Renal pelvis (tissue), 4 donors: ENCODE data around the gene SIL1. TPM values are rescaled to one million over a fixed set of nuclear protein-coding genes. Genes with fewer than 3 reads are reported as not detected.
"Not testable (repeated sequence)": the region's sequence is repeated elsewhere in the genome, so short reads cannot be mapped to it uniquely, and the experiment has no call there.

Source experiments
- DNase-seq: peaks from one replicate; pipeline ENCODE4 v3.0.0-alpha.2; 2013
- polyA plus RNA-seq, 3 donors: library from polyadenylated mRNA; unstranded; fragments of 120-200 nt; gene quantifications; one replicate each; pipeline ENCODE4 v1.2.1, GENCODE V29; 2013; ENCODE audit not compliant: insufficient read length in 3 of 3

Gene SIL1
- polyA plus RNA-seq, 3 donors = 40.3 to 52.1 (median 43.5) TPM

GRCh38 chr5:139038613-139039305, 159.4 kb downstream of the SIL1 start:
- DNase-seq = no peak

DNA sequence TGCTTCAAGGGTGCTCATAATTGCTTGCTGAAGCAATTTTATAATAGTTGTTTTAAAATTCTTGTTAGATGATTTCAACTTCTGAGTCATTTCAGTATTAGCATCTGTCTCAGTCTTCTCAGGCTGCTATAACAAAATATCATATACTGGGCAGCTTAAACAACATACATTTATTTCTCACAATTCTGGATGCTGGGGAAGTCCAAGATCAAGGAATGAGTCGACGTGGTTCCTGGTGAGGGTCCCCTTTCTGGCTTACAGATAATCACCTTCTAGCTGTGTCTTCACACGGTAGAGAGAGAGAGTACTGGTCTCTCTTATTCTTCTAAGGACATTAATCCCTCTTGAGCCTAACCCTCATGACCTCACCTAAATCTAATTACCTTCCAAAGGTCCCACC, 160.4 kb downstream of the SIL1 start:
- DNase-seq = no peak

GRCh38 chr5:139036332-139036731, 161.8 kb downstream of the SIL1 start:
- not testable (repeated sequence) for DNase-seq

DNA sequence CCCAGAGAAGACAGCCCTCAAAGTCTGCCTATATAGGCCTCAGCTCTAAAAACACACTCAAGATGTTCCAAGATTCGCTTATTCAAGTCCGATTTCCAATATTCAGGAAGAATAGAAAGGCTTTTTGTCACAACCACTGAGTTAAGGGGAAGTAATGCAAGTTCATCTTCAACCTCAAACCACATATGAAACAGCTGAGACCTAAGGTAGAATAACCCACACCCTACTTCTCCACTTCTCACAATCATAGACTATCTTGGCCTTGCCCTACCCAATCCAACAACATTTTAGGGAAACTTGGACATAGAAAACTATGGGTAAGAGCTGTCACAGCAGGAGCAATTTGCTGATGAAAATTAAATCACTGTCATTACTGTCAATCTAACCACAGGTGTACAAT, 171.0 kb downstream of the SIL1 start:
- no peak for DNase-seq

DNA sequence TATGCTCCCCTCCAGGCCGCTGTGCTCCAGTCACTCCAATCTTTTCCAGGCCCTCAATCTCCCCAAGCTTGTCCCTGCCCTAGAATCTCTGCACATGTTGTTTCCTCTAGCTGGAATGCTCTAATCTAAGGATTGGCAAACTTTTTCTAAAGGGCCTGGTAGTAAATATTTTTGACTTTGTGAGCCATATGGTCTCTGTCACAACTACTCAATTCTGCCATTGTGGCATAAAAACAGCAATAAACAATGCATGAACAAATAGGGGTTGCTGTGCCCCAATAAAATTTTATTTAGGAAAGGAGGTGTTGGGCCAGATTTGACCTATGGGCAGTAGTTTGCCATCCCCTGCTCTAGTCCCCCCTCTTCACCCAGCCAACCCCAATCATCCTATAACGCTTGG, 172.5 kb downstream of the SIL1 start:
- DNase-seq = no peak

- DNase-seq = no peak
These were observed 174.9 kb downstream of the SIL1 start for GRCh38 chr5:139023286-139023685.

DNA sequence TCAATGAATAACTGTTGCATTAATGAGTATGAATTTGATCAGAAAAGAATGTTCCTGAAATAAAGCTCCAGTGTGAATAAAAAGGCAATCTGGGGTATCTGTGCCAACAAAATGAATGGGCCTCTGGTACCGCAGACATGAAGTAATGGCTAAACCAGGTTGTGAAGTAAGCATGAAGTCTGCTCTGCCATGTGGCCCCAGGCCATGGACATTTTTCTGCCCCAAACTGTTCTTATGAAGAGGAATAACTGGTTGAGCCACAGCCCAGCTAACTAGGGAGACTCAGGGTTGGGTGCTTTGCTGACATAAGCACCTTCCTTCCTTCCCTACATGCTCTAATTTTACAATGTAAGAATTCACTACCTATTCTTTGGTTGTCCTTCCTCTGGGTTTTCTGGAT, 175.6 kb downstream of the SIL1 start:
- DNase-seq = no peak

- no peak for DNase-seq
These were observed 176.8 kb downstream of the SIL1 start for GRCh38 chr5:139021346-139021745.

DNA sequence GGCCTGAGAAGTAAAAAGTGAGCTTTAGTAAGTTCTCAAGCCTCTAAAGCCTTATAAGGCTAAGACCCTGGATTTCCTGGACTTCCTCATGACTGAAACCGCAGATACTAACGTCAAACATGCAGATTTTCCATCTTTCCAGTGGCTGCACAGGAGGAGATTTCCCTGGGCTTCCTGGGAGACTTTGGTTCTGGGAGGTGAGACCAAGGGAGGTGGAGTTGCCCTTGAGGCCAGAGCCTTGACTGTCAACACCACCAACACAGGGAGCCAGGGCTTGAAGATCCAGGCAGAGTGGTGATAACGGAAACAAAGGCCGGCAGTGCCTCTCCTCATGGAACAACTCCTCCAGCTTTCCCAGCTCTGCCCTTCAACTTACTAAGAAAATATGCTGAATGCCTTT, 178.3 kb downstream of the SIL1 start:
- DNase-seq = no peak

DNA sequence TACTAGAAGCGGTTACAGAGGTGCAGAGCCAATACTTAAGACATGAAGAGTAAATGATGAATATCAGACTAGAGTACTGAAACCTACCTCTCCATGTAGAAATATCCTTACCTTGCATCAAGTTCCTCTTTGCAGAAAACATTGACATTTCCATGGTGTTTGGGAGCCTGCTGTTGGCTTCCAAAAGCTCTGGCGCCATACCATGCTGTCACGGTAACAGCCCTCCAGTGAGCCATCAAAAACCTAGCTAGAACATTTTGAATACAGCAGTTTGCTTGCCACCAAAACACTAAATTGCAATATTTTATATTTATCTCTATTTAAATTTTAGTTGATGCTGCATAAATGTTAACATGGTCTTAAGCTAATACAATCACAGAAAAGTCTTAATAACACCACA, 179.0 kb downstream of the SIL1 start:
- no peak for DNase-seq

GRCh38 chr5:139017624-139018023, 180.5 kb downstream of the SIL1 start:
- DNase-seq = no peak

GRCh38 chr5:139016186-139016585, 182.0 kb downstream of the SIL1 start:
- DNase-seq = no peak

DNA sequence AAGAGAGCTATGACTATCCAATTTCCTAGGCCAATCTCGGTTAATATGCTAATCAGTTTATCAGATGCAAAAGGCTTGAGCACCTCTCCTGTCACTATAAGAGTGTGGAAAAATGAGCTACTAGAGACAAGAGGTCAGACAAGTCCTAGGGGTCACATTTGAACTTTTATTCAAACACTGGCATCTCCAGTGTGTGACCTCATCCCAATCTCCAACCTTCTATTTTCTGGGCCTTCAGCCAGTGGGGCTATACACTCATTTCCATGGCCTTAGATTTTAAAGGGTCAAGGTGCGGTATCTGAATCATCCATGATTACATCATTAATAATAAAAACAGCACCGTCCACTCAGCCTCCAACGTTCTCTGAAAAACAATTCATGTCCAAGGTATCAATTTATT, 183.4 kb downstream of the SIL1 start:
- DNase-seq = no peak

DNA sequence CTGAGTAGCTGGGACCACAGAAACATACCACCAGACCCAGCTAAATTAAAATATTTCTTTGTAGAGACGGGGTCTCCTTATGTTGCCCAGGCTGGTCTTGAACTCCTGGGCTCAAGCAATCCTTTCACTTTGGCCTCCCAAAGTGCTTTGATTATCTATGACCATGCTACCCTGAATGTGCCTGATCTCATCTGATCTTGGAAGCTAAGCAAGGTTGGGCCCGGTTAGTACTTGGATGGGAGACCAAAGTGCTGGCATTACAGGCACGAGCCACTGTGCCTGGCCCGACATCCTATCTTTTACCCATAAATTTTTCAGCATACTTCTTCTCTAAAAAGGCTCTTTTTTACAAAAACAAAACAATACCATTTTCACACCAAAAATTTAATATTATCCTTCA, 186.0 kb downstream of the SIL1 start:
- no peak for DNase-seq

GRCh38 chr5:139011156-139011555, 187.0 kb downstream of the SIL1 start:
- not testable (repeated sequence) for DNase-seq

GRCh38 chr5:139004374-139005307, 193.5 kb downstream of the SIL1 start:
- DNase-seq = no peak

- DNase-seq = no peak
These were observed 198.5 kb downstream of the SIL1 start for GRCh38 chr5:138999674-139000073.

DNA sequence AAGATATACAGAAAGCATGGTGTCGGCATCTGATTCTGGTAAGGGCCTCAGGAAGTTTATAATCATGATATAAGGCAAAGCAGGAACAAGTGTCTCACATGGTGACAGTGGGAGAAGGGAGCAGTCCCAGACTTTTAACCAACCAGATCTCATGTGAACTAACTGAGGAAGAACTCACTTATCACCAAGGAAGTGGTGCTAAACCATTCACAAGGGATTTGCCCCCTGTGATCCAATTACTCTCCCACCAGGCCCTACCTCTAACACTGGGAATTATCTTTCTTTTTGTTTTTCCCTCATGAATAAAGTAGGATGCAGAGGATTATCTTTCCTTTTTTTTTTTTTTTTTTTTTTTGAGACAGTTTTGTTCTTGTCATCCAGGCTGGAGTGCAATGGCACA, 199.6 kb downstream of the SIL1 start:
- DNase-seq = no peak

DNA sequence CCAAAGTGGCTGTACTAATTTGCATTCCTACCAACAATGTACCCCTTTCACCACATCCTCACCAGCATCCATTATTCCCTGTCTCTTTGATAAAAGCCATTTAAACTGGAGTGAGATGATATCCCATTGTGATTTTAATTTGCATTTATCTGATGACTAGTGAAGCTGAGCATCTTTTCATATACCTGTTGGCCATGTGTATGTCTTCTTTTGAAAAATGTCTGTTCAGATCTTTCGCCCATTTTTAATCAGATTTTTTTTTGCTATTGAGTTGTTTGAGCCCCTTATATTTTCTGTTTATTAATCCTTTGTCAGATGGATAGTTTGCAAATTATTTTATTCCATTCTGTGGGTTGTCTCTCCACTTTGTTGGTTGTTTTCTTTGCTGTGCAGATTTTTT, 202.0 kb downstream of the SIL1 start:
- no peak for DNase-seq

GRCh38 chr5:138990986-138991590, 207.1 kb downstream of the SIL1 start:
- DNase-seq = no peak

- DNase-seq = no peak
These were observed 208.4 kb downstream of the SIL1 start for GRCh38 chr5:138989720-138990119.

DNA sequence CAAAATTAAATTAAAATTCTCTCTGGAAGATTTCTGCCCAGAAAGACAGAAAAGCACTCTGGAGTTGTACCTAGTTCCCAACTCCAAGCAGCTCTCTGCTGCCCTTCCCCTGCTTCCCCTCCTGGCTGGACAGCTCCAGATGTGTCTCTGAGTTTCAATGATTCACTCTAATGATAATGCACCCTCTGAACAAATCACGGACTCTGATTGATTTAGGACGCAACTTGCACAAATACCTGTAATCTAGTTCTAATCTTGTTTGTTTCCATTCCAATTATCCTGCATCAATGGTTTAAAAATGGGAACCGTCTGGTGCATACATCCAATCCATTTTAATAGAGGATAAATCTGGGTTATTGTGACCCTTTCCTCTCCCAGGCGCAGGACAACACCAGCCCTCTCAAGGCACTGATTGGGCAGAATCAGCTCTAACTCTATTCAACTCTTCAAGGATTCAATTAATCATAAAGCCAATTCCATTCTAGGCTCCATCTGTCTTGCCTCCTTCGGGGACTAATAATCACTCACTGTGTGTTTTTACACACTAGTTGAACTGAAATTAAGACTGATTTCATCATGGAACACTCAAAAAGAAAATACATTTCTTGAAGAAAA, 211.9 kb downstream of the SIL1 start:
- no peak for DNase-seq
